ENCODE results near the gene RALGPS1.

RALGPS1 gene

DNA sequence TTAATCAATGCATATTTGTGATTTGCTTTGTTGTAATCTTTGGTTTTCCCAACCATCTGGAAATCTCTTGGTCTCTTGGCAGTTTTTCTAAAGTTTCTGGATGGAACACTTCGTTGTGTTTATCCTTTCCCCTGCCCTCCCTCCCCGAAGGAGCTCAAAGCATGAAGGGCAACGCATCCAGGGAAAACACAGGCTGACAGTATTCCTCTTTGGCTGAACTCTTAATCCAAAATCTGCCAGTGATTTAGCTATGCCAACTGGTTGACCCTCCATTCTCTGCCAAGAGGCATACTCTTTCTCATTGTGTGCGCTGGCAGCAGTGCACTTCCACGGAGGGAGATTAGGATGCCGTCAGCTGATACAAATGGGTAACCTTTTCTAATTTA lies 33.6 kb upstream of the RALGPS1 start:
- H3K36me3 ChIP-seq (ENCODE audit: control insufficient read depth, low read length) = peaks cover 20% of the 10 kb centered on the region
- H3K4me3 ChIP-seq (ENCODE audit: low read length) = no peak overlapping the region
- H3K27ac ChIP-seq (ENCODE audit: low read depth, low read length) = no peak overlapping the region
- no peaks in the 10 kb centered on the region for H3K27me3 ChIP-seq (ENCODE audit: control insufficient read depth, low read length)
- H3K9me3 ChIP-seq (ENCODE audit: control insufficient read depth, insufficient read depth, low read length) = no peaks in the 10 kb centered on the region
- H3F3A ChIP-seq (ENCODE audit: control insufficient read depth, insufficient read depth) = no peaks in the 10 kb centered on the region
- peaks cover 3% of the 10 kb centered on the region; the same call in 1 of the 2 replicates for H3K79me2 ChIP-seq (ENCODE audit: control insufficient read depth, low read length)
- no peaks in the 10 kb centered on the region for H3K4me1 ChIP-seq (ENCODE audit: control insufficient read depth, low read length)
- no peaks in the 10 kb centered on the region for H3K9me2 ChIP-seq (replicated peaks; ENCODE audit: control insufficient read depth, low read length)
- TF ChIP-seq, protein P1, sequence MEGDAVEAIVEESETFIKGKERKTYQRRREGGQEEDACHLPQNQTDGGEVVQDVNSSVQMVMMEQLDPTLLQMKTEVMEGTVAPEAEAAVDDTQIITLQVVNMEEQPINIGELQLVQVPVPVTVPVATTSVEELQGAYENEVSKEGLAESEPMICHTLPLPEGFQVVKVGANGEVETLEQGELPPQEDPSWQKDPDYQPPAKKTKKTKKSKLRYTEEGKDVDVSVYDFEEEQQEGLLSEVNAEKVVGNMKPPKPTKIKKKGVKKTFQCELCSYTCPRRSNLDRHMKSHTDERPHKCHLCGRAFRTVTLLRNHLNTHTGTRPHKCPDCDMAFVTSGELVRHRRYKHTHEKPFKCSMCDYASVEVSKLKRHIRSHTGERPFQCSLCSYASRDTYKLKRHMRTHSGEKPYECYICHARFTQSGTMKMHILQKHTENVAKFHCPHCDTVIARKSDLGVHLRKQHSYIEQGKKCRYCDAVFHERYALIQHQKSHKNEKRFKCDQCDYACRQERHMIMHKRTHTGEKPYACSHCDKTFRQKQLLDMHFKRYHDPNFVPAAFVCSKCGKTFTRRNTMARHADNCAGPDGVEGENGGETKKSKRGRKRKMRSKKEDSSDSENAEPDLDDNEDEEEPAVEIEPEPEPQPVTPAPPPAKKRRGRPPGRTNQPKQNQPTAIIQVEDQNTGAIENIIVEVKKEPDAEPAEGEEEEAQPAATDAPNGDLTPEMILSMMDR (IDR thresholded peaks at IDR 0.05; ENCODE audit: low read depth, low read length, poor library complexity, severe bottlenecking) = no peak
- TF ChIP-seq EZH2phosphoT487 (IDR thresholded peaks at IDR 0.05; ENCODE audit: borderline replicate concordance, low read length) = no peak
- peaks cover 2% of the 10 kb centered on the region for H4K20me1 ChIP-seq (ENCODE audit: control insufficient read depth, insufficient read depth, low read depth, low read length)
- H3K4me2 ChIP-seq (ENCODE audit: low read length) = no peak overlapping the region

- Histone ChIP-seq H3K9me3 (ENCODE audit: control insufficient read depth, insufficient read depth, low read length) (no peaks in the 10 kb centered on the region), H3K9me2 (replicated peaks; ENCODE audit: control insufficient read depth, low read length) (no peaks in the 10 kb centered on the region), H3K79me2 (ENCODE audit: control insufficient read depth, low read length) (no peaks in the 10 kb centered on the region; the same call in 1 of the 2 replicates), H4K20me1 (ENCODE audit: control insufficient read depth, insufficient read depth, low read depth, low read length) (peaks cover 2% of the 10 kb centered on the region), H3K36me3 (ENCODE audit: control insufficient read depth, low read length) (peaks cover 20% of the 10 kb centered on the region), H3F3A (ENCODE audit: control insufficient read depth, insufficient read depth) (no peaks in the 10 kb centered on the region), H3K27me3 (ENCODE audit: control insufficient read depth, low read length) (no peaks in the 10 kb centered on the region), H3K4me2 (ENCODE audit: low read length) (no peak overlapping the region), H3K4me3 (ENCODE audit: low read length) (no peak overlapping the region), H3K27ac (ENCODE audit: low read depth, low read length) (no peak overlapping the region), H3K4me1 (ENCODE audit: control insufficient read depth, low read length) (no peaks in the 10 kb centered on the region)
- TF ChIP-seq EZH2phosphoT487 (IDR thresholded peaks at IDR 0.05; ENCODE audit: borderline replicate concordance, low read length) = no peak
- TF ChIP-seq, protein P1 (IDR thresholded peaks at IDR 0.05; ENCODE audit: low read depth, low read length, poor library complexity, severe bottlenecking) = no peak
These were observed 31.8 kb upstream of the RALGPS1 start for GRCh38 chr9:126882746-126883145.

GRCh38 chr9:126883636-126884035 lies 30.9 kb upstream of the RALGPS1 start:
- H3K4me3 ChIP-seq (ENCODE audit: low read length) = no peak overlapping the region
- no peaks in the 10 kb centered on the region; the same call in 1 of the 2 replicates for H3K79me2 ChIP-seq (ENCODE audit: control insufficient read depth, low read length)
- no peaks in the 10 kb centered on the region for H3F3A ChIP-seq (ENCODE audit: control insufficient read depth, insufficient read depth)
- TF ChIP-seq, protein P1 (IDR thresholded peaks at IDR 0.05; ENCODE audit: low read depth, low read length, poor library complexity, severe bottlenecking) = no peak
- no peak for TF ChIP-seq EZH2phosphoT487 (IDR thresholded peaks at IDR 0.05; ENCODE audit: borderline replicate concordance, low read length)
- H3K9me3 ChIP-seq (ENCODE audit: control insufficient read depth, insufficient read depth, low read length) = no peaks in the 10 kb centered on the region
- no peaks in the 10 kb centered on the region for H3K4me1 ChIP-seq (ENCODE audit: control insufficient read depth, low read length)
- H3K9me2 ChIP-seq (replicated peaks; ENCODE audit: control insufficient read depth, low read length) = no peaks in the 10 kb centered on the region
- peaks cover 20% of the 10 kb centered on the region for H3K36me3 ChIP-seq (ENCODE audit: control insufficient read depth, low read length)
- H3K27ac ChIP-seq (ENCODE audit: low read depth, low read length) = no peak overlapping the region
- no peak overlapping the region for H3K4me2 ChIP-seq (ENCODE audit: low read length)
- no peaks in the 10 kb centered on the region for H3K27me3 ChIP-seq (ENCODE audit: control insufficient read depth, low read length)
- H4K20me1 ChIP-seq (ENCODE audit: control insufficient read depth, insufficient read depth, low read depth, low read length) = peaks cover 2% of the 10 kb centered on the region

All from DOHH2 (cell line).